GM21825 (cell line): ENCODE results near the gene INPP5D.

ENCODE experiments used
- ATAC-seq: cut with Tn5 transposase; IDR thresholded peaks from one replicate; pipeline ENCODE4 v1.9.1; 2021; ENCODE audit warnings: mild to moderate bottlenecking, moderate library complexity; ENCODE audit not compliant: unreplicated experiment

INPP5D gene

DNA sequence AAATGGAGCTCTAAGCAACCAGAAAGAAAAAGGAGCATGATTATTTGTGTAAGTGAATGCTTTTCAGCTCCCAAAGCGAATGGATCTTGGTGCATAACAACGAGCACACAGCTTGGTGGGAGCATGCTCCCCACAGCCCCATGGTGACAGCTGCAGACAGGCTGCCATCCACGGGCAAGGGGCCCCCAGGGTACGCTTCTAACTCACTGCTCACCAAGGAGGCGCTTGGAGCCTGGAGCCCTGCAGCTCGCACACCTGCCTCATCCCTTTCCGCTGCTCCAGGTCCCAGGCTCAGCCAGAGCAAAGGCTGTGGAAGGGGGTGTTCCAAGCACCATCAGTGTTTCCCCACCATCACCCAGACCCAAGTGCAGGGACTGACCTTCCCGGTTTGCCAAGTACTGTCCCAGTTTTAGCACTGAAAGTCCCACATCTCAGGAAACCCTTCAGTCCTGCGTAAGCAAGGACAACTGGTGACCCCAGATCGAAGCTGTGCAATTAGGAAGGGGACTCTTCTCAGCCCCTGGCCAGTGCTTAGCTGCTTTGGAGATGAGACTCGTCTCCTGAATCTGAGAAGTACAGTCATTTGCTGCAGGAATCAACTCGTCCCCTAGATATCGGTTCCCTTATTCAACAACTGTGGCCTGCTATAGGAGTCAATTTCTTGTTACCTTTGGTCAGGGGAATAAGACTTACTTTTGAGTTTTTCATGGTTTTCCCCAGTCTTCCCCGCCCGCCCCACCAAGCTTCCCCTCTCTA lies 141.3 kb downstream of the INPP5D start:
- ATAC-seq: no peak

GRCh38 chr2:233202531-233202944 lies 142.4 kb downstream of the INPP5D start:
- no peak for ATAC-seq

GRCh38 chr2:233203060-233203459 lies 142.9 kb downstream of the INPP5D start:
- no peak for ATAC-seq

DNA sequence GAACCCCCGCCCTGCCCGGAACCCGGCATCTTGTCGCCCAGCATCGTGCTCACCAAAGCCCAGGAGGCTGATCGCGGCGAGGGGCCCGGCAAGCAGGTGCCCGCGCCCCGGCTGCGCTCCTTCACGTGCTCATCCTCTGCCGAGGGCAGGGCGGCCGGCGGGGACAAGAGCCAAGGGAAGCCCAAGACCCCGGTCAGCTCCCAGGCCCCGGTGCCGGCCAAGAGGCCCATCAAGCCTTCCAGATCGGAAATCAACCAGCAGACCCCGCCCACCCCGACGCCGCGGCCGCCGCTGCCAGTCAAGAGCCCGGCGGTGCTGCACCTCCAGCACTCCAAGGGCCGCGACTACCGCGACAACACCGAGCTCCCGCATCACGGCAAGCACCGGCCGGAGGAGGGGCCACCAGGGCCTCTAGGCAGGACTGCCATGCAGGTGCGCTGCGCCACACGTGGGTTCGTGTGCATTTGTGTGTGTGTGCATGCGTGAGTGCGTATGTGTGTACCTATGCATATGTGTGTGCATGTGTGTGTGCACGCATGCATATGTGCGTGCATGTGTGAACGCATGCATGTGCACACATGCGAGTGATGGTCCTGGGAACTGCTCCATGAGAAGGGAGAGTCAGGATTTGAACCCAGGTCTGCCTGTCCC lies 144.3 kb downstream of the INPP5D start:
- ATAC-seq: no peak

GRCh38 chr2:233208382-233209116 lies 148.4 kb downstream of the INPP5D start:
- no peak for ATAC-seq

GRCh38 chr2:233209117-233209532 lies 149.0 kb downstream of the INPP5D start:
- ATAC-seq: no peak

DNA sequence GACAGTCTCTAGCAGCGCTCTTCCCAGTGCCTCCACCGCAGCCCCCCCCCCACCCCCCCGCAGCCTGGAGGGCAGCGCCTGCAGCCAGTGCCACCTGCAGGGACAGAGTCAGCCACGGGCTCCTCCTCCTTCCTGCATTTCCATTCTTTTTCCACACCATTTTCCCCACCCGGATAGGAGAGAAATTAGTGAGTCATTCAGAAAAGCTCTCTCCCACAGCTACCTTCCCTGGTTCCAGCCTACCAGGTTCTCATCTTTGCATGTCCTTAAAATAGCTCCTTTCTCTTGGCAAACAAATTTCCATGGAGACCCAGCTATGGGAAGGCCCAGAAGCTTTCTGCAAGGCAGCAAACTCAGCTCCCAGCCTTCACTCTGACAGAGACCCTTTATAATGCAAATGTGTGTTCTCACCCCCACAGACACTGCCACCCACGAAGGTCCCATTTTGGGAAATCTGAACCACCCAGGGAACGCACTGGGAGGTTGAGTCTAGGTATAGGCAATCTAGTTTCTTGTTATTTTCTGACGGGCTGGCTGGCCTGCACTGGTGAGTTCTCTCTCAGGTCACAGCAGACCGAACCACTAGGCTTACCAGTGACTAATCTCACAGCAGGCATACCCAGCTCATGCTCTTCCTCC lies 149.5 kb downstream of the INPP5D start:
- no peak for ATAC-seq

GRCh38 chr2:233210281-233210680 lies 150.1 kb downstream of the INPP5D start:
- ATAC-seq: no peak

- ATAC-seq: no peak
Observed at GRCh38 chr2:233210843-233211547, 150.9 kb downstream of the INPP5D start.

DNA sequence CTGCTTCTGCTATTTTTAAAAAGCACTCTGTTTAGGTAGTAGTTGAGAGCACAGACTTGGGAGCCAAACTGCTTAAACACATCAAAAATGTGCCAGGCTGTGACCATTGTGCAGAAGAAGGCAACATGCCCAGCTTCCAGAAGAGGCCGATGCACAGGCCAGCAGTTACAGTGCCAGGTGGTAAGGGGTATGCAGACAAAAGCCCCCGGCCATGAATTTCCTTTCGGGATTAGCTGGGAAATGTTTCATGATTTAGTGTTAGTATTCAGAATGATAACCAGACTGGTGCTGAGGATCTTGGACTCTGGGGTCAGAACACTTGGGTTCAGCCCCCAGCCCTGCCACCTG lies 151.4 kb downstream of the INPP5D start:
- no peak for ATAC-seq

GRCh38 chr2:233213011-233213410 lies 152.9 kb downstream of the INPP5D start:
- no peak for ATAC-seq

DNA sequence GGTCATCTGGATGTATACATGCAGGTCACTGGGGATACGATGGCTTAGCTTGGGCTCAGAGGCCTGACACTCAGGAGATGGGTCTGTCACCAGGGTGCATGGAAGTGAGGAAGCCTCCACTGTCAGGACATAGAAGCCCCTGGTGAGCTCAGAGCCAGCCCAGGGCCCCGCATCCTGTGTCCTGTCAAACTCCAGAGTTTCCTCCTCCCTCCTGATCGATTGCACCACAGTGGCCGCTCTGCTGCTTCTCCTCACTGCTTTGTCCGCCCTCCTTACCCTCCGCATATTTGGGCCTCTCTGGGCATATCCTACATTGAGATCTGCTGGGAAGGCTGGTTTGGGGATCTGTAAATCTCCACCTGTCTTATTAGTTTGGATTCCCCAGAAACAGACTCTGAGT lies 153.8 kb downstream of the INPP5D start:
- no peak for ATAC-seq

DNA sequence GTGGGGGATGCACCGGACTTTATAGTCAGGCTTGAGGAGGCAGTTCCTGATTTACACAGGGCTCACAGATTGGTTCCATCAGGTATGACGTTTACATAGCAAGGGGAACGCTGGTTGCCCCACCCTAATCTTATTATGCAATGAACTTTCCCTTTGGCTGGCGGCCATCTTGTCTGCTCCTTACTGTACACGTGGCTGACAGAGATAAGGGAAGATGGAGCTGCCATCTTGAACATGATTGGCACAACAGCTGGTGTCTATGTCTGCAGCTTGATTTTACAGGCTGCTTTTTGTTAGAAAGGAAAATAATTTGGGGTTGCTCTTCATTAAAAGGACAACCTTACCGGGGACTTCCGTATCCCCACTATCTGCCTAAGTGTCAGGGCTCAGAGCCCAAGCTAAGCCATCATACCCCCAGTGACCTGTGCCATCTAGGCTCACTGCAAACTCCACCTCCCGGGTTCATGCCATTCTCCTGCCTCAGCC lies 157.8 kb downstream of the INPP5D start:
- no peak for ATAC-seq

DNA sequence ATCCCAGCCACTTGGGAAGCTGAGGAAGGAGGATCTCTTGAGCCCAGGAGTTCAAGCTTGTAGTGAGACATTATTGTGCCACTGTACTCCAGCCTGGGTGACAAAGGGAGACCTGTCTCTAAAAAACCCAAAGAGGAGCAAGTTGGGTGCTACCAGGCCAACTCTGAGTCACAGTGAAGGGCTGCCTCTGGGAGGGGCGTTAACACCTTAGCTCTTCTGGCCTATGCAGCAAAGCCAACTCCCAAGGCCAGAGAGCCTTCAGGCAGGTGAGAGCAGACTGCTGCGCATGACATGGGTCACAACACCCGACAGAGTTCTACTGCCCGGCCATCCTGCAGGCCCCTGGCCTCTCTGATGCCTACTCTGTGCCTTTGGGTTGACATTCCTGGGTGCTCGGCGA lies 158.7 kb downstream of the INPP5D start:
- no peak for ATAC-seq

DNA sequence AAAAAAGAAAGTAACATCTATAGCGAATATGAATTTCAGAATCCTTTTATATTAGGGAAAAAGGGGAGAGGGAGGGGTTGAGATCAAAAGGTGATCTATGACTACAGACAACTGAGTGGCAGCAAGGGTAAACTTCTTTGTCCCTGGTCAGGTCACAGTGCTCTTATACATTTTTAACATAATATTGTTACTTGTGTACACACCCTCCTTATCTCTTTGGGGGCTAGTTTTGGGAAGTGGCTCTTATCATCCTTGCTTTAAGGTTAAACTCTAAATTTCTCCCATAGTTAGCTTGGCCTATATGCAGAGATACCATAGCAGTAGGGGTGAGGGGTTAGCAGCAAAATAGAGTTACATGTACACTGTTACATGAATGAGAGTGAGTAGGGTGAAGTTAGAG lies 159.7 kb downstream of the INPP5D start:
- no peak for ATAC-seq

GRCh38 chr2:233221378-233222063 lies 161.4 kb downstream of the INPP5D start:
- no peak for ATAC-seq

GRCh38 chr2:233223059-233223894 lies 163.1 kb downstream of the INPP5D start:
- no peak for ATAC-seq

DNA sequence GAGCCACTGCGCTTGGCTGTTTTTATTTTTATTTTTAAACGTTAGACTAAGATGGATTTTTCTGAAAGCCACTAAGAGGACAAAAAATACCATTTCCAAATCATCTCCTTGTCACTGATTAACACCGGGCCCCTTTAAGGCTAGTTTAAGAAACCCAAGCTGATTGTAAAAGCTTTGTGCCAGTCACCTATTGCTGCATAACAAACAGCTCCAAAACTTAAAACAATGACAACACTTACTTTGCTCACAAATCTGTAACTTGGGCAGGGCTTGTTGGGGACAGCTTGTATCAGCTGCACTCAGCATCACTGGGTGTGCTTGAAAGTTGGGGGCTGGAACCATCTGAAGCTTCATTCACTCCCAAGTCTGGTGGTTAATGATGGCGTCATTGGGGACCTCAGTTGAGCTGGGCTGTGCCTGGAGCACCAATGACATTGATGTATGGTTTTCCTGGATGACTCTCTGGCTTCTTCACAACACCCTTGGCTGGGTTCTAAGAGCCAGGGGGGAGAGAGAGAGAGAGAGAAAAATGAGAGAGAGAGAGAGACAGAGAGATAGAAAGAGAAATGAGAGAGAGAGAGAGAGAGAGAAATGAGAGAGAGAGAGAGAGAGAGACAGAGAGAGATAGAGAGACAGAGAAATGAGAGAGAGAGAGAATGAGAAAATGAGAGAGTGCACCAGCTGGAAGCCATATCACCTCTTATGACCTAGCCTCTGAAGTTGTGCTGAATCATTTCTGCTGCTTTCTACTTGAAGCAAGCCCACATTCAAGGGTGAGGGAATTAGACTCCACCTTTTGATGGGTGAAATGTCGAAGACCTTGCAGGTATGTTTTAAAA lies 165.3 kb downstream of the INPP5D start:
- no peak for ATAC-seq
